ENCODE measurements around the gene SPOCD1.

Gene SPOCD1

DNA sequence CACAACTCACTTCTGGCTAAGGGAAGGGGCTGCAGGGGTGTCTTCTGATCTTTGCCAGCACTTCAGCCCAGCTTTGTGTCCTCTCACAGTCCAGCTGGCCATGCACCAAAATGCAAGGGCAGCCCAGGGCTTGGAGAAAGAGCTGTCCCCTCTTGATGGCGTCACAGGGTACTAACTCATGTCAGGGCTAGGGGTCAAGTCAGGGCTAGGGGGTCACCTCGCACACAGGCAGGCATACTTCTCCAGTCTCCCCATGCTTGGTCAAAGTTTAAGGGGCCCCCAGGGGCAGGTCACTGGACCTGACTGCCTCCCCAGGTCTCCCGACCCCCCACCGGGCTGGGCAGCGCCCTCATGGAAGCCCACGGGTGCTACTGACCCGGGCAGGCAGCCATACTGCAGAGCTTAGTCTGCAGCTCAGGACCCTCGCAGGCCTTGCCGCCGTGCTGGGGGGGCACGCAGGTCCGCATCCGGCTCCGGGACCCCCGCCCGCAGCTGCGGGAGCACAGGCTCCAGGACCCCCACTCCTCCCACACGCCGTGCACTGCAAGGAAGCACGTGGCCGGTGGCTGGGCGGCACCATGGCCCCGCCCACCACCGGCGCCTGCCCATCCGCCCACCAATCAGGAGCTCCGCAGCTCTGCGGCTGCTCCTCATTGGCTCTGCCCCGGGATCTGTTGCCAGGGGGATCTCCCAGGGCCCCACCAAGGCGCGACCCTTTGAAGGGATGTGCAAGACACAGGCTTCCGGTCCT, 73.2 kb downstream of the SPOCD1 start:
- no peak for DNase-seq (ENCODE audit: low read depth in 3 of 3, low spot score in 1 of 3)
